CD4-positive, alpha-beta T cell treated with Interleukin-4 for 4 hours (primary cell): ENCODE measurements around the gene DLAT.
A peak's percentile ranks its signal among the peaks of the same experiment; 100 is the strongest.
"Not testable (repeated sequence)": the region's sequence is repeated elsewhere in the genome, so short reads cannot be mapped to it uniquely, and the experiment has no call there.

ENCODE experiments used
- DNase-seq: peaks from one replicate; pipeline ENCODE4 v3.0.0-alpha.2; 2020

The DLAT gene

DNA sequence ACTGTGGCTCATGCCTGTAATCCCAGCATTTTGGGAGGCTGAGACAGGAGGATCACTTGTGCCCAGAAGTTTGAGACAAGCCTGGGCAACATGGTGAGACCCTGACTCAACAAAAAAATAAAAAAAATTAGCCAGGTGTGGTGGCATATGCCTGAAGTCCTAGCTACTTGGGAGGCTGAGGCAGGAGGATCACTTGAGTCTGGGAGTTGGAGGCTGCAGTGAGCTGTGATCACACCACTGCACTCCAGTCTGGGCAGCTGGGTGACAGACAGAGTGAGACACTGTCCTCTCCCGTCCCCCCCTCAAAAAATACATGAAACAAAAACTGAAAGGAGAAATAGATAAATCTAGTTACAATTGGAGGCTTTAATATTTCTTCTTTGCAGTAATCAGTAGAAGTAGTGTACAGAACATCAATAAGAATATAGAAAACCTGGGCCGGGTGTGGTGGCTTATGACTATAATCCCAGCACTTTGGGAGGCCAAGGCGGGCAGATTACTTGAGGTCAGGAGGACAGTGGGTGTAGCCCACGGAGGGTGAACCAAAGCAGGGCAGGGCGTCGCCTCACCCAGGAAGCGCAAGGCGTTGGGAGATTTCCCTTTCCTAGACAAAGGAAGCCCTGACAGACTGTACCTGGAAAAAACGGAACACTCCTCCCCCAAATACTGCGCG lies 19.6 kb upstream of the DLAT start:
- no peak for DNase-seq

GRCh38 chr11:112006095-112006441 lies 19.1 kb upstream of the DLAT start:
- not testable (repeated sequence) for DNase-seq

DNA sequence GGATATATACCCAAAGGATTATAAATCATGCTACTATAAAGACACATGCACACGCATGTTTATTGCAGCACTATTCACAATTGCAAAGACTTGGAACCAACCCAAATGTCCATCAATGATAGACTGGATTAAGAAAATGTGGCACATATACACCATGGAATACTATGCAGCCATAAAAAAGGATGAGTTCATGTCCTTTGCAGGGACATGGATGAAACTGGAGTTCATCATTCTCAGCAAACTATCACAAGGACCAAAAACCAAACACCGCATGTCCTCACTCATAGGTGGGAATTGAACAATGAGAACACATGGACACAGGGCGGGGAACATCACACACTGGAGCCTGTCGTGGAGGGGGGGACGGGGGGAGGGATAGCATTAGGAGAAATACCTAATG lies 13.8 kb upstream of the DLAT start:
- not testable (repeated sequence) for DNase-seq

- no peak for DNase-seq
Observed at GRCh38 chr11:112012874-112013273, 12.3 kb upstream of the DLAT start.

GRCh38 chr11:112013497-112014164 lies 11.6 kb upstream of the DLAT start:
- DNase-seq = no peak

DNA sequence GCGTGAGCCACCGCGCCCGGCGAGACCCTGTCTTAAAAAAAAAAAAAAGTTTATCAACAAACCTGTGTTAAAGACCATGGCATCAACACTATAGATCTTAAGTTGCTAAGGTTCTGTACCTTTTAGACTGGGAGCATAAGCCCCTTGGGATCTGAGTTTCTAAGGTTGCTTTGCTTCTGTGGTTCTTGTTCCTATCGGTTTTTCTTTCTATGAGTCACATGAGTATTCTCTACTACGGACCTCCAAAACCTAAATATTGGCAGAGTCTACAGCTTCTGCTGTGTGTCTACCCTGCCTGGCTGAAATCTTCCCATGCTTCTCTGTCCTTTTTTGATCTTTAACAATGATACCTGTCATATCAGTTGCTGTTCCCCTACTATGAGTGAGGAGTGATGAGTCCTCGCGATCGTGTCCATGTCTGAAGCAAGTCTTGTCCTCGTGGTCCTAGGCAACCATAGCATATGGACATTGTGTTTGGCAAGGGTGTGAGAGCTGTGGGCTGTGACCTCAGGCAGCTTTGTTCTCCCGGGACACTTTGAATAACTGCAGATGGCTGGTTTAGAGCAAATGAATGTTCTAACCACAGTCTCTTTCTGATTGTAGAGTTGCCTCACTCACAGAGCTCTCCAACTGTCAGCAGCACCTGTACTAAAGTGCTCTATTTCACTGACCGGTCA lies 9.0 kb upstream of the DLAT start:
- DNase-seq = no peak

DNA sequence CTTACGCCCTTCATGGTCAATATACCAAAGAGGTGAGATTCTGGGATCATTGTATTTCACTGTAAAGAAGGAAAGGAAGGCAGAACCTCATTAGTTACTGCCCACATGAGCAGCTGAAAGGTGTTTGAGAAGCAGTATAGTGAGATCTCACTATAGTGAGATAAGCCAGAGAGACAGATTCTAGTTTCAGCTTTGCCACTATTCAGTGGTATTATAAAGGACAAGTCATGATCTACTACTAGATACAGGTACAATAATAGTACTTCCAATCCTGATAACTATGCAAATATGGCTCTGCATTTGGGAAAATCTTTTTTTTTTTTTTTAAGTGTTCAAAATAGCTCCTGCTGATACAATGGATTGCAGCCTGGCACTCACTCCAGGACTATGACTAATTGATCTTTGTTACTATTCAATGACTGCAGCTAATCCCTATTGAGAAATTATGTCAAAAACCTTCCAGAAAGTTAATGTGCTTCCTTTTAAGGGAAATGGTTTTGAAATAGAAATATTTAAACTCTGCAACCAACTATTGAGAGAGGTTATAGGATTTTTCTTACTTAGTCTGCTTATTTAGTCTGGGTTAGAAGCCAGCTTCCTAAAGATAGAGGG lies 8.3 kb upstream of the DLAT start:
- no peak for DNase-seq

DNA sequence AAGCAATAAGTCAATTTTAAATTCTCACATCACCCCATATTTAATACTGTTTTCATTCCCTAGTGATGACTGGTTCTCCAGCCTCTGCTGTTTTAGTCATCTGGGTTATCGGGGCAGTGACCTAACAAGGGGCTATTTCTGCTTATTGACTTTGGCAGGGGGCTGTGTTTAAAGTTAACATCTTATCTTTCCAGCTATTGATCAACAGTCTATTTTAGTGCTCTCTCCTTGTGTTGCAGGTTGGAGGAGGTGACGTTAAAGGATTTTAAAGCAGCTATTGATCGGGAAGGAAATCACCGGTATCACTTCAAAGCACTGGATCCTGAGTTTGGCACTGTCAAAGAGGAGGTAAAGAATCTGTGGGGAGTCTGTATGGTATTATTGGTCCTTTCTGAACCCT lies 7.7 kb upstream of the DLAT start:
- no peak for DNase-seq

- DNase-seq = no peak
Observed at GRCh38 chr11:112019066-112019465, 6.1 kb upstream of the DLAT start.

DNA sequence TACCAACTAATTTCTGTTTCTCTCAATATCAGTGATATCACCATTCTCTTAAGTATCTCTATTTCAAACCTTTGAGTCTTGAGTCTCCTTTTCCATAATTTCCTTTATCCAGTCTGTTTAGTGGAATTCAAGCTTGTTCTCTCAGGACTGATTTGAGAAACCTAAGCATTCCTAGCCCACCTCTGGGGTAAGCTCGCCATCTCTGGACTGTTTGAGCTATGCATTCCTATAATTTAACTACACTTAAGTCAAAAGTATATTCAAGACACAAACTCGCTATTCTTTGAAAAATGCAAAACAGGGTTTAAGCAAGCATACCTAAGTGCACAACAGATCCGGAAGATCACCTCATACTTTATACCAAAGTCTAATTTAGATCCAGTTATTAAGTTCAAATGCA lies 2.1 kb upstream of the DLAT start:
- no peak for DNase-seq

DNA sequence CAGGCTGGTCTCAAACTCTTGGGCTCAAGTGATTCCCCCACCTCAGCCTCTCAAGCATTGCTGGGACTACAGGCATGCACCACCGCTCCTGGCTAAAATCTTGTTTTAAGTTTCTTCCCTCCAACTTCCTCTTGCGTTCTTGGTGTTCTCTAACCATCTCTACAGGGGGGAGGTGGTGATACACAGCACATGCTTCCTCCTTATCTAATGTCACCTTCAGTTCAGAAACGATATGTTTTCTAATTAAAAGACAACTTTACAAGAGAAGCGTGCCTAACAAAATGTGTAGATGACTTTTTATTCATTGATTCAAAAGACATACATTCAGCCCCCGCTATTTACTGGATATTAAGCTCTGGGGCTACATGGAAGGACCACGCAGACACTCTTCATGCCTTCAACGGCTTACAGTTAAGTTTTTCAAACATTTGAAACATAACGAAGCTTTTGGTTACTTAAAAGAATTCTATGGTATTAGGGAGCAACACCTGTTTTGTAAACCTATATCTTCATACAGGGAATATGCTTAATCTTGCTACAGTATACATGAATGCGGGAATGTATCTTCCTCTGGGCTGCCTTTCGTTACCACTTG lies 933 bp upstream of the DLAT start:
- peak; percentile 3 for DNase-seq

DNA sequence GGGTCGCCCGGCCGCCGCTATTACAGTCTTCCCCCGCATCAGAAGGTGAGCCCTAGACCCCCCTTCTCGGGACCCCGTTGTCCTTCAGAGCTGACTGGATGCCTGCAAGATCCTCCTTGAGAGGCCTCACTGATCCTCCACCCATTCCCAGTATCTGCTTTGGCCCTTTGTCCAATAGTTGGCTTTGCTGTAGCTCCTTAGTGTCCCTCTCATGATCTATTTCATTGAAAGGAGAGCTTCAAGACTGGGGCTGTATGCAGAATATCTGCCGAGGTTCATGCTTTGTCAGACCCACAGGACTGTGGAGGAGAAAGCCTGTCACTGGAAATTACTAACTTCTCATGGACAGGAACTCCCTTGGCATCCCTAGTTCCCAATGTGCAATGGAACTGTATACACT lies 499 bp downstream of the DLAT start:
- DNase-seq = no peak

GRCh38 chr11:112026784-112027410 lies 1.7 kb downstream of the DLAT start:
- DNase-seq = not testable (repeated sequence)

DNA sequence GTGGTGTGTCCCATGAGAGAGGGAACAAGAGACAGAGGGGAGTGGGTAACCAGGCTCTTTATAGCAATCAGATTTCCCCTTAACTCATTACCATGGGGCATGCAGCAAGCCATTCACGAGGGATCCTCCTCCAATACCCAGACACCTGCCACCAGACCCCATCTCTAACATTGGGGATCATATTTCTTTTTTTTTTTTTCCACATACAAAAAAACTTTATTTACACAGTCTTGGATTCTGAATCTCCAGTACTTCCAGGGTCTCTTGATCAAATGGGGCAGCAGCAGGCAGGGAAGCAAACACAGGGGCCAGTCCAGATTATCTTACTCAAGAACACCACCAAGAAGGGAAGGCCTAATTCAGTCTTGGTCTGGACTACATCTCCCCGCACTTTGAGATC lies 4.3 kb downstream of the DLAT start:
- DNase-seq = no peak

DNA sequence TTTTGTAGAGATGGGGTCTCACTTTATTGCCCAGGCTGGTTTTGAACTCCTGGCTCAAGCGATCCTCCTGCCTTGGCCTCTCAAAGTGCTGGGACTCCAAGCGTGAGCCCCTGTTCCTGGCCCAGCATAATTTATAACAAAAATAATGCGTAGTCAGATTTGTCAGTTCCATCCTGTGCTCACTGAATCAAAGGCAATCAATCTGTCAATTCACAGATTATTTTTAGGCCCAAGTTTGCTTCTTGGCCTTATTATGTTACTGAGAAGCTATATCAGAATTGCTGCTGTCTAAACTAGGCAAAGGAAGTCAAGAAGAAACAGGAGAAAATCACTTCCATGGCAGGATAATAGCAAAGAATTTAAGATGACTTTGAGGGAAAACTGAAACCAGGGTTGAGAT lies 8.7 kb downstream of the DLAT start:
- DNase-seq = no peak

- no peak for DNase-seq
Observed at GRCh38 chr11:112037527-112037926, 12.3 kb downstream of the DLAT start.

DNA sequence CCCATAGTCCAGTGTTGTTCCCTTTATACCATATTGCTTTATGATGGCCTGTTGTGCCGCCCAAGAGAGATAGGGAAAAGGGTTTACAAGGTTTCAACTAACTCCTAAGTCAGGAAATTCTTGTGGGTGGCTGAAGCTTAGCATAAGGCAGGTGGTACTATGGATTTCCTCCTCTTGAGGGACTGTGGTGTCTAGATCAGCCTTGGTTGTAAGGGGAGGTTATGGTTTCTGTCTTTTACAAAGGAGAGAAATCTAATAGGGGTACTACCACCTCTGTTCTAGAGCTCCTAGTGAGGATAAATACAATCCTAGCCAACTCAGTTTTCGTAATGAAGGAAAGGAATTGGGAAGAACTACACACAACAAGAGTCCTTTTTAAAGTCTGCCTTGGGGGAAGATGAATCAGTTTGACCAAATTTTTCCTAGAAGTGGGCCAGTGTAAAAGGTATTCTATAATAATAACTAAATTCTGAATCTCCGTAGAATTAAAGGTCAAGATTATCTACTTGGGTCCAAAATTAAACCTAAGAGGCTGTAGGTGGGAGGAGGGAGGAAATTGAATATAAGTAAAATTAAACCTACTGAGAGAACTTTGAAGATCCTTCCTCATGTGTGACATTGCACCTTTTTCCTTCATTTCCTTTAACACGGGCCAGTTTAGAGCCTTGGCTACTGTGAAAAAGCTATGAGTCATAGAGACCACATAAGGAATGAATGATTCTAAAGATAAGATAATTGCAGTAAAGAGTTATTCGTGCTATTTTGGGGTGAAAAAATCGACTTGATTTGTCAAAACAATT lies 17.2 kb downstream of the DLAT start:
- DNase-seq = no peak

DNA sequence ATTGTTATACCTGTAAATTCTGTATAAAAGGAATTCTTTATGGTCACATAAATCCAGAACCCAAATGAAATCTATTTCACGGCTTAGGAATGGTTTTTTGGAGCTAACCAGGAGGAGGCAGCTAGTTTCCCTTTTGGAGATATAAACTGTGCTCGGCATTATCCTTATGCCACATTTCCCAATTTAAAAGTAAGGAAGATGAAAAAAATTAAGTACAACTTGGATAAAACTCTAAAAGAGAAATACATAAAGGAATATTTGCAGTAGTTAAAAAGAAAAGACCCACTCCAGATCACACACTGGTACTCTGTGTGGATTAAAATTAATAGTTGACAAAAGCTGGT lies 17.7 kb downstream of the DLAT start:
- DNase-seq = no peak

DNA sequence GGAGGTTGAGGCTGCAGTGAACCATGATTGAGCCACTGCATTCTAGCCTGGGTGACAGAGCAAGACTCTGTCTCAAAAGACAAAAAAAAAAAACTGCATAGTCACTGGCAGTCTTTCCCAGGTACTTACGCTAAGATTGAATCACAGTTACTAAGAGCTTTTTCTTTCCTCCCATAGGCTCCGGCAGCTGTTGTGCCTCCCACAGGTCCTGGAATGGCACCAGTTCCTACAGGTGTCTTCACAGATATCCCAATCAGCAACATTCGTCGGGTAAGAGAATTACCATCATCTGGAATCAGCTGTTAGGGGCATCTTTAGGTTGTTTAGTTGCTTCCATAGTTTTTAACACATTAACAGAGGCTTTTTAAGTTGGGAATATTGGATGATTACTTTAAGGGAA lies 19.8 kb downstream of the DLAT start:
- no peak for DNase-seq

DNA sequence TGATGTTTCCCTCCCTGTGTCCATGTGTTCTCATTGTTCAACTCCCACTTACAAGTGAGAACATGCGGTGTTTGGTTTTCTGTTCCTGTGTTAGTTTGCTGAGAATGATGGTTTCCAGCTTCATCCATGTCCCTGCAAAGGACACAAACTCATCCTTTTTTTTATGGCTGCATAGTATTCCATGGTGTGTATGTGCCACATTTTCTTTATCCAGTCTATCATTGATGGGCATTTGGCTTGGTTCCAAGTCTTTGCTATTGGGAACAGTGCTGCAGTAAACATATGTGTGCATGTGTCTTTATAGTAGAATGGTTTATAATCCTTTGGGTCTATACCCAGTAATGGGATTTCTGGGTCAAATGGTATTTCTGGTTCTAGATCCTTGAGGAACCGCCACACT lies 21.4 kb downstream of the DLAT start:
- not testable (repeated sequence) for DNase-seq

- not testable (repeated sequence) for DNase-seq
Observed at GRCh38 chr11:112048256-112048655, 23.0 kb downstream of the DLAT start.

- no peak for DNase-seq
Observed at GRCh38 chr11:112049777-112050176, 24.6 kb downstream of the DLAT start.
